Right forelimb (tissue), 1 donor: ENCODE results near the gene TAF7.
"Not testable (repeated sequence)": the region's sequence is repeated elsewhere in the genome, so short reads cannot be mapped to it uniquely, and the experiment has no call there.

ENCODE experiments used
- DNase-seq: peaks from one replicate; pipeline ENCODE4 v3.0.0-alpha.2; 2018

The TAF7 gene

GRCh38 chr5:141338538-141339306, 18.1 kb upstream of the TAF7 start, which contains the start of gene PCDHGA2:
Gene PCDHGA2 (plus strand): TSS chr5:141338760.
- DNase-seq = no peak

DNA sequence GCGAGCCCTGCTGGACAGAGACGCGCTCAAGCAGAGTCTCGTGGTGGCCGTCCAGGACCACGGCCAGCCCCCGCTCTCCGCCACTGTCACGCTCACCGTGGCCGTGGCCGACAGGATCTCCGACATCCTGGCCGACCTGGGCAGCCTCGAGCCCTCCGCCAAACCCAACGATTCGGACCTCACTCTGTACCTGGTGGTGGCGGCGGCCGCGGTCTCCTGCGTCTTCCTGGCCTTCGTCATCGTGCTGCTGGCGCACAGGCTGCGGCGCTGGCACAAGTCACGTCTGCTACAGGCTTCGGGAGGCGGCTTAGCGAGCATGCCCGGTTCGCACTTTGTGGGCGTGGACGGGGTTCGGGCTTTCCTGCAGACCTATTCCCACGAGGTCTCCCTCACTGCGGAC, 12.0 kb upstream of the TAF7 start:
- not testable (repeated sequence) for DNase-seq

- DNase-seq = no peak
Measured at GRCh38 chr5:141330299-141331080, 9.9 kb upstream of the TAF7 start, which contains the start of gene PCDHGA1. Gene PCDHGA1 (plus strand): TSS chr5:141330514.

GRCh38 chr5:141328231-141328630, 7.6 kb upstream of the TAF7 start:
- DNase-seq = no peak

DNA sequence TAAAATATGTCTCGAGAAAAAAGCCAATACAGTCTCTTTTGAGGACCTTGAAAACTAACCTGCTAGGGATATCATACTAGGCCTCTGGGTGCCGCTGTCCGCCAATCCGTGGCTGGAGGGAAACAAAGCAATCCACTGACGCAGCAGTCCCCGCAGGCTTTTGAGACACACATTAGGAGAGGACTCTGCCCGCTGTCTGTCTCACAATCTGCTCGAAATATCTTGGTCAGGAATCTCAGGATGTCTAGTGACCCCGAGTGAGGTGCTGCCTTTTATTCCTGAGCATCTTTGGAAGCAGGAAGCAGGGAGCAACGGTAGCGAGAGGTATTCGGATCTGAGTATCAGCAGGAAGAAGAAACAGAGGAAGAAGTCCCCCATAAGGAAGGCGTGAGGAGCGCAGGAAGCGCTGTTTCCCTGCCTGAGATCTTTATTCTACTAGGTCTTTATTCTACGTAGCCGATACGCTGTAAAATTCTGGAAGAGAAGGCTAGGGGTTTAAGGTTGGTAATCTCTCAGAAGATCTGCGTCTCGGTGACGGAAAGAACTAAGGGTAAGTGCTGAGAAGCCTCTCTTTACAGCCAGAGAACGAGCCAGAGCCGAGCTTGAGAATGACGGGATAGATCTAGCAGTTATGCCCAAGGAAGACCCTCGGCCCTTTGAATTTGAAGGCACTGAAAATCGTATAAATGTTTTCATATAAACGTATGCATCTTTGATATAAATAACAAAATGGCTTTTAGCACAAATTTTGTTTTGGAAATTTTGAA, 5.7 kb upstream of the TAF7 start:
- no peak for DNase-seq

GRCh38 chr5:141322261-141322660, 1.7 kb upstream of the TAF7 start:
- no peak for DNase-seq

GRCh38 chr5:141319699-141320098, 885 bp downstream of the TAF7 start:
- no peak for DNase-seq

- no peak for DNase-seq
Measured at GRCh38 chr5:141319202-141319601, 1.4 kb downstream of the TAF7 start.

GRCh38 chr5:141316963-141317362, 3.6 kb downstream of the TAF7 start:
- DNase-seq = not testable (repeated sequence)

DNA sequence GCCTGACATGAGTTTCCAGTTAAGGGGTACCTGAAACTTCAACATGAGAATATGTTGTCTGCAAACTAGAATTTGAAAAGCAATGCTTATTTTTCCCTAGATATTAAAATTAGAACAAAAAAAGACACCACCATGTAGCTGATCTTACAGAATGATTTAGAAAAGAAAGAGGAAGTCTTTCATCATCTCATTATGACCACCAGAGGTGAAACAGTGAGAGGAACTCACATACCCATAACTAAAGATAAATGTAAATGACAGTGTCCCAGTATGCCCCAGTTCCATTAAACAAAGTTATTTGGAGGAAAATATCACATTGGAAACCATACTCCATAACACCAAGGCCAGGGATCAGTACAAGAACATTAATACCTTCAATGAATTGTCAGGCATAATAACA, 6.9 kb downstream of the TAF7 start:
- no peak for DNase-seq

DNA sequence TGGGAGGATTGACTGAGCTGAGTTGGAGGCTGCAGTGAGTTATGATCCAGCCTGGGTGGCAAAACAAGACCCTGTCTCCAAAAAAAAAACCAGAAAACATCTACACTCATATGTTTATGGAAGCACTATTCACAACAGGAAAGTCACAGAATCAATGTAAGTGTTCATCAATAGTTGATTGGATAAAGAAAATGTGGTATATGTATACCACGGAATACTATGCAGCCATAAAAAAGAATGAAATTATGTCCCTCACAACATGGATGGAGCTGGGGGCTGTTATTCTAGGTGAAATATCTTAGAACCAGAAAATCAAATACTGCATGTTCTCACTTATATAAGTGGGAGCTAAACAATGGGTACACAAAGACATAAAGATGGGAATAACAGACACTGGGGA, 14.0 kb downstream of the TAF7 start:
- no peak for DNase-seq

DNA sequence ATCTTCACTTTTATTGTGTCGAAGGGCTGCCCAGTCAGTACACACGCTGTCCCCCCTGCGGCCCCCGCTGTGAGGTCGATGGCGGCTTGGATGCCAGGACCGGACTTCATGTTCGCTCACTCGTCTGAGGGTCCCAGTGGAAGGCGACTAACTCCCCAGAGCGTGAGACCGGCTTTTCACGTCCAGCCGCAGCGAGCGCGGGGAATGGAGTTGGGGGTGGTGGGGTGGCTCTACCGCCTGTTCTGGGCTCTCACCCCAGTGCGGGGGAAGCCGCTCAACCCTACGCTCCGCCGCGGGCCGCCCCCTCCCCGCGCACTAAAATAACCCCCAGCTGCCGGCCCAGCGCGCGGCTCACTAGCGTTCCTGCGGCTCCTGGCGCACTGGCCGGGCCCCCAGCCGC, 16.8 kb downstream of the TAF7 start, which contains the start of gene SLC25A2:
TSS of gene SLC25A2 (minus strand) at position 294 of the 400 bp plus-strand sequence. CDS start at position 110, 184 bp downstream.
- no peak for DNase-seq

GRCh38 chr5:141298376-141298775, 22.2 kb downstream of the TAF7 start:
- no peak for DNase-seq

DNA sequence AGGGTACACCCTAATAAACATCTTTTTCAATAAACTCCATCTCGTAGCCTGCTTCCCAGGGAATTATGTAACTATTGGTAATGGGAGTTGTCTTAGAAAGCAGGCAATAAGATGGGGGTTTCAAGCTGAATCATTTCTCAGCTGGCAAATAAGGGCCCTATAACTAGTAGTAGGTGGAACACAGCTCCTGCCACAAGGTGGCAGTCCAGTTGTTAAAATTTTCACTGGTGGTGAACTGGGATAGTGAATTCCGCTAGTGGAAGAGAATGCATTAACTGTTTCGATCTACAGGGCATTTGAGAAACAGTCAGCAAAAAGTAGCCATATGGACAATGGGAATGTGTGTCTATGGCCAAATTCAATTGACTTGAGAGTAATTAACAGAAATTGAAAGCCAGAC, 47.7 kb downstream of the TAF7 start:
- no peak for DNase-seq

DNA sequence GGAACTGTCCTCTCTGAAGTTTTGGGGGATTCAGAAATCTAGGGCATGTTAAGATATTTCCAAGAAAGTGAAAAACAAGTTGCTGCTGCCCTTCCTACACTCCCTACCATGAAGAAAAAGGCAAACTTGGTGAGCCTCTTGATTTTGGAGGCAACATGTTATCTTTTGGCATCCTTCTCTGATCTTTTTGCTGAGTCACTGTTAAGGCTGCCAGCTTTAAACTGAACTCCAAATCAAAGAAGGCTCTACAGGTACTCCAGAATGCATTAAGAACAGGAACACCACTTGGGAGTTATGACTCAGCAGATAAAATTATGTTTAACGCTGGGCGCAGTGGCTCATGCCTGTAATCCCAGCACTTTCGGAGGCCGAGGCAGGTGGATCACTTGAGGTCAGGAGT, 51.4 kb downstream of the TAF7 start:
- DNase-seq = no peak
